Nephron progenitor cell (in vitro differentiated cells): ENCODE measurements around the gene KLHL34.

ENCODE experiments used
- DNase-seq: peaks from one replicate; pipeline ENCODE4 v3.0.0; 2021
- H3K27ac Mint-ChIP-seq: 2 replicates; pipeline ENCODE4 v1.8.0; 2021; ENCODE audit warnings: mild to moderate bottlenecking, moderate library complexity, mixed read lengths
- H3K27me3 Mint-ChIP-seq: 2 replicates; pipeline ENCODE4 v1.8.0; 2021; ENCODE audit warnings: mild to moderate bottlenecking, low read depth, mixed read lengths; ENCODE audit not compliant: poor library complexity
- H3K36me3 Mint-ChIP-seq: 2 replicates; pipeline ENCODE4 v1.8.0; 2021; ENCODE audit warnings: low read depth, mixed read lengths
- H3K4me1 Mint-ChIP-seq: 2 replicates; pipeline ENCODE4 v1.8.0; 2021; ENCODE audit warnings: mixed read lengths
- H3K4me3 Mint-ChIP-seq: 2 replicates; pipeline ENCODE4 v1.8.0; 2021; ENCODE audit warnings: mild to moderate bottlenecking, moderate library complexity, mixed read lengths
- H3K9me3 Mint-ChIP-seq: 2 replicates; pipeline ENCODE4 v1.8.0; 2021; ENCODE audit warnings: mild to moderate bottlenecking, moderate library complexity, mixed read lengths
- CTCF ChIP-seq: fragments of 200-600 bp; sonication (generic); IDR thresholded peaks from 2 replicates; pipeline ENCODE4 v1.5.0; 2021; ENCODE audit warnings: antibody characterized with exemption

The KLHL34 gene

GRCh38 chrX:21645886-21646285 lies 12.2 kb downstream of the KLHL34 start:
- no peaks in the 10 kb centered on the region for H3K27me3 Mint-ChIP-seq
- H3K9me3 Mint-ChIP-seq = no peaks in the 10 kb centered on the region
- no peak overlapping the region for H3K4me3 Mint-ChIP-seq
- peaks cover 5% of the 10 kb centered on the region for H3K4me1 Mint-ChIP-seq
- TF ChIP-seq CTCF = no peak
- H3K36me3 Mint-ChIP-seq = peaks cover 11% of the 10 kb centered on the region
- H3K27ac Mint-ChIP-seq = no peak overlapping the region
- no peak for DNase-seq

- H3K4me3 Mint-ChIP-seq = no peak overlapping the region
- H3K9me3 Mint-ChIP-seq = no peaks in the 10 kb centered on the region
- H3K27me3 Mint-ChIP-seq = no peaks in the 10 kb centered on the region
- H3K36me3 Mint-ChIP-seq = peaks cover 11% of the 10 kb centered on the region
- H3K4me1 Mint-ChIP-seq = peaks cover 3% of the 10 kb centered on the region
- DNase-seq = no peak
- no peak for TF ChIP-seq CTCF
- no peak overlapping the region for H3K27ac Mint-ChIP-seq
Observed at GRCh38 chrX:21645431-21645830, 12.7 kb downstream of the KLHL34 start.

GRCh38 chrX:21639775-21640174 lies 18.4 kb downstream of the KLHL34 start:
- no peak for DNase-seq

GRCh38 chrX:21638311-21638710 lies 19.8 kb downstream of the KLHL34 start:
- no peak for TF ChIP-seq CTCF
- DNase-seq = no peak
- H3K27ac Mint-ChIP-seq = no peak overlapping the region
- no peaks in the 10 kb centered on the region for H3K4me1 Mint-ChIP-seq
- H3K36me3 Mint-ChIP-seq = no peaks in the 10 kb centered on the region
- H3K9me3 Mint-ChIP-seq = no peaks in the 10 kb centered on the region
- H3K4me3 Mint-ChIP-seq = no peak overlapping the region
- no peaks in the 10 kb centered on the region for H3K27me3 Mint-ChIP-seq

More at GRCh38 chrX:21639775-21640174, 18.4 kb downstream of the KLHL34 start:
- Mint-ChIP-seq H3K4me1 (no peaks in the 10 kb centered on the region), H3K9me3 (no peaks in the 10 kb centered on the region), H3K4me3 (no peak overlapping the region), H3K27ac (no peak overlapping the region), H3K27me3 (no peaks in the 10 kb centered on the region), H3K36me3 (no peaks in the 10 kb centered on the region)
- no peak for TF ChIP-seq CTCF

- Mint-ChIP-seq H3K4me1 (no peaks in the 10 kb centered on the region), H3K36me3 (peaks cover 25% of the 10 kb centered on the region), H3K4me3 (no peak overlapping the region), H3K27me3 (no peaks in the 10 kb centered on the region), H3K27ac (no peak overlapping the region), H3K9me3 (peaks cover 7% of the 10 kb centered on the region)
- no peak for DNase-seq
- no peak for TF ChIP-seq CTCF
Observed at GRCh38 chrX:21632027-21632426, 26.1 kb downstream of the KLHL34 start.

- Mint-ChIP-seq H3K4me1 (no peaks in the 10 kb centered on the region), H3K27ac (no peak overlapping the region), H3K27me3 (no peaks in the 10 kb centered on the region), H3K9me3 (peaks cover 12% of the 10 kb centered on the region), H3K36me3 (peaks cover 30% of the 10 kb centered on the region), H3K4me3 (no peak overlapping the region)
- DNase-seq = no peak
- no peak for TF ChIP-seq CTCF
Observed at GRCh38 chrX:21623778-21624501, 34.2 kb downstream of the KLHL34 start.
